Neural cell (in vitro differentiated cells): ENCODE measurements around the gene RHOF.

Source experiments
- EP300 ChIP-seq: fragments of 450-650 bp; conservative IDR thresholded peaks from 2 replicates; pipeline ENCODE4 v1.6.1; 2014; ENCODE audit warnings: antibody characterized with exemption, mild to moderate bottlenecking, moderate library complexity; ENCODE audit not compliant: poor library complexity, severe bottlenecking
- EZH2 ChIP-seq: fragments of 200-600, 300-800 bp; shearing (Covaris generic), sonication (generic); IDR thresholded peaks from 2 replicates; pipeline ENCODE4 v1.6.1; 2014; ENCODE audit warnings: antibody characterized with exemption, low read length, borderline replicate concordance, mild to moderate bottlenecking; ENCODE audit not compliant: insufficient read depth, poor library complexity, severe bottlenecking
- POLR2AphosphoS5 ChIP-seq: IDR thresholded peaks from 2 replicates; pipeline ENCODE4 v1.6.1; 2012
- SMC3 ChIP-seq: fragments of 450-650 bp; conservative IDR thresholded peaks from 2 replicates; pipeline ENCODE4 v1.6.1; 2014; ENCODE audit warnings: antibody characterized with exemption, mild to moderate bottlenecking, moderate library complexity; ENCODE audit not compliant: poor library complexity
- TAF1 ChIP-seq: IDR thresholded peaks from 2 replicates; pipeline ENCODE4 v1.6.1; 2012; ENCODE audit warnings: low read depth
- TF ChIP-seq, protein P1 (sequence below): fragments of 450-650 bp; IDR thresholded peaks from 2 replicates; pipeline ENCODE4 v1.5.1; 2014; ENCODE audit warnings: antibody characterized with exemption, mild to moderate bottlenecking, moderate library complexity; ENCODE audit not compliant: poor library complexity, severe bottlenecking
- TF ChIP-seq, protein P2 (sequence below): IDR thresholded peaks from 2 replicates; pipeline ENCODE4 v1.6.1; 2012; ENCODE audit warnings: borderline replicate concordance

DNA sequence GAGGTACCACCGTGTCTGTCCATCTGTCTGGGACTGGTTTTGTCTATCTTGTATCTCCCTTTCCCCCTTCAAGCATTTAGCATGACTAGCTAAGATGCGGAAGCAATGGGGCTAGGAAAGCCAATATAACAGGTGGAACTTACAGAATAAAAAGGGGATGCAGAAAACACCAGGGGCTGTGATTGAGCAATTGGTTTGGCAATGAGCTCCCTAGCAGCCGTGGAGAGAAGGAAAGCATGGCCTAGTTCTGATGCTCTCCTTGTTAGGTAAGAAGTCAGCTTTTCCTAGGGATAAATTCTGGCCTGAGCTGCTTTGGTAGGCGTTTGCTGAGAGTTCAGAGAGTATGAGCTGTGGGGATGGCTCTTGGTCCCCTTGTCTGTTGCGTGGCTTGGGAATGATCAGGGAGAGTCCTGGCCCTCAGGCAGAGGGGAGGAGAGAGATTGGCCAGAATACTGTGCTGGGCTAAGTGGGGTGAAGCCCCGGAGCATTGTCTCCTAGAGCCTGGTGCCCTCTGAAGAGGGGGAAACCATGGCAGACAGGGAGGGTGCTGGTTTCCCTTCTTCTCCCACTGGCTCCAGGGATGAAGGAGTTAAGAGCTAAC lies 17.4 kb upstream of the RHOF start:
- no peak for TF ChIP-seq EP300
- TF ChIP-seq TAF1: no peak
- TF ChIP-seq EZH2: no peak
- TF ChIP-seq, protein P1, sequence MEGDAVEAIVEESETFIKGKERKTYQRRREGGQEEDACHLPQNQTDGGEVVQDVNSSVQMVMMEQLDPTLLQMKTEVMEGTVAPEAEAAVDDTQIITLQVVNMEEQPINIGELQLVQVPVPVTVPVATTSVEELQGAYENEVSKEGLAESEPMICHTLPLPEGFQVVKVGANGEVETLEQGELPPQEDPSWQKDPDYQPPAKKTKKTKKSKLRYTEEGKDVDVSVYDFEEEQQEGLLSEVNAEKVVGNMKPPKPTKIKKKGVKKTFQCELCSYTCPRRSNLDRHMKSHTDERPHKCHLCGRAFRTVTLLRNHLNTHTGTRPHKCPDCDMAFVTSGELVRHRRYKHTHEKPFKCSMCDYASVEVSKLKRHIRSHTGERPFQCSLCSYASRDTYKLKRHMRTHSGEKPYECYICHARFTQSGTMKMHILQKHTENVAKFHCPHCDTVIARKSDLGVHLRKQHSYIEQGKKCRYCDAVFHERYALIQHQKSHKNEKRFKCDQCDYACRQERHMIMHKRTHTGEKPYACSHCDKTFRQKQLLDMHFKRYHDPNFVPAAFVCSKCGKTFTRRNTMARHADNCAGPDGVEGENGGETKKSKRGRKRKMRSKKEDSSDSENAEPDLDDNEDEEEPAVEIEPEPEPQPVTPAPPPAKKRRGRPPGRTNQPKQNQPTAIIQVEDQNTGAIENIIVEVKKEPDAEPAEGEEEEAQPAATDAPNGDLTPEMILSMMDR: no peak
- TF ChIP-seq, protein P2, sequence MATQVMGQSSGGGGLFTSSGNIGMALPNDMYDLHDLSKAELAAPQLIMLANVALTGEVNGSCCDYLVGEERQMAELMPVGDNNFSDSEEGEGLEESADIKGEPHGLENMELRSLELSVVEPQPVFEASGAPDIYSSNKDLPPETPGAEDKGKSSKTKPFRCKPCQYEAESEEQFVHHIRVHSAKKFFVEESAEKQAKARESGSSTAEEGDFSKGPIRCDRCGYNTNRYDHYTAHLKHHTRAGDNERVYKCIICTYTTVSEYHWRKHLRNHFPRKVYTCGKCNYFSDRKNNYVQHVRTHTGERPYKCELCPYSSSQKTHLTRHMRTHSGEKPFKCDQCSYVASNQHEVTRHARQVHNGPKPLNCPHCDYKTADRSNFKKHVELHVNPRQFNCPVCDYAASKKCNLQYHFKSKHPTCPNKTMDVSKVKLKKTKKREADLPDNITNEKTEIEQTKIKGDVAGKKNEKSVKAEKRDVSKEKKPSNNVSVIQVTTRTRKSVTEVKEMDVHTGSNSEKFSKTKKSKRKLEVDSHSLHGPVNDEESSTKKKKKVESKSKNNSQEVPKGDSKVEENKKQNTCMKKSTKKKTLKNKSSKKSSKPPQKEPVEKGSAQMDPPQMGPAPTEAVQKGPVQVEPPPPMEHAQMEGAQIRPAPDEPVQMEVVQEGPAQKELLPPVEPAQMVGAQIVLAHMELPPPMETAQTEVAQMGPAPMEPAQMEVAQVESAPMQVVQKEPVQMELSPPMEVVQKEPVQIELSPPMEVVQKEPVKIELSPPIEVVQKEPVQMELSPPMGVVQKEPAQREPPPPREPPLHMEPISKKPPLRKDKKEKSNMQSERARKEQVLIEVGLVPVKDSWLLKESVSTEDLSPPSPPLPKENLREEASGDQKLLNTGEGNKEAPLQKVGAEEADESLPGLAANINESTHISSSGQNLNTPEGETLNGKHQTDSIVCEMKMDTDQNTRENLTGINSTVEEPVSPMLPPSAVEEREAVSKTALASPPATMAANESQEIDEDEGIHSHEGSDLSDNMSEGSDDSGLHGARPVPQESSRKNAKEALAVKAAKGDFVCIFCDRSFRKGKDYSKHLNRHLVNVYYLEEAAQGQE: no peak
- no peak for TF ChIP-seq POLR2AphosphoS5
- no peak for TF ChIP-seq SMC3
